HAP-1 (cell line): Measurements from ENCODE around the gene FCRL3.
"Not testable (repeated sequence)": the region's sequence is repeated elsewhere in the genome, so short reads cannot be mapped to it uniquely, and the experiment has no call there.

Experiments
- DNase-seq, 2 experiments: peaks; one replicate each; pipeline ENCODE4 v3.0.0-alpha.2; 2016 to 2020; ENCODE audit warnings: low spot score in 2 of 2
- H3K27me3 ChIP-seq: fragments of 250-450 bp; sonication (Bioruptor Pico); 2 replicates; pipeline ENCODE4 v1.5.1; 2020; ENCODE audit warnings: low read depth, mild to moderate bottlenecking, moderate library complexity
- H3K36me3 ChIP-seq: fragments of 250-450 bp; sonication (Bioruptor Pico); replicated peaks from 2 replicates; pipeline ENCODE4 v1.5.1; 2020; ENCODE audit warnings: mild to moderate bottlenecking
- H3K4me1 ChIP-seq: fragments of 250-450 bp; sonication (Bioruptor Pico); 2 replicates; pipeline ENCODE4 v1.5.1; 2020; ENCODE audit warnings: mild to moderate bottlenecking
- H3K4me3 ChIP-seq: fragments of 250-450 bp; sonication (Bioruptor Pico); 2 replicates; pipeline ENCODE4 v1.5.1; 2020; ENCODE audit warnings: mild to moderate bottlenecking, moderate library complexity
- H3K9me3 ChIP-seq: fragments of 250-450 bp; sonication (Bioruptor Pico); 2 replicates; pipeline ENCODE4 v1.5.1; 2020; ENCODE audit warnings: mild to moderate bottlenecking, moderate library complexity
- in situ Hi-C: fragments of 300-500 bp; cut with MboI; formaldehyde crosslinking; loops from 3 replicates; pipeline ENCODE4 v1.14.3; 2020; ENCODE audit warnings: low sequenced_read_pairs, inconsistent platforms, mixed read lengths

The FCRL3 gene

DNA sequence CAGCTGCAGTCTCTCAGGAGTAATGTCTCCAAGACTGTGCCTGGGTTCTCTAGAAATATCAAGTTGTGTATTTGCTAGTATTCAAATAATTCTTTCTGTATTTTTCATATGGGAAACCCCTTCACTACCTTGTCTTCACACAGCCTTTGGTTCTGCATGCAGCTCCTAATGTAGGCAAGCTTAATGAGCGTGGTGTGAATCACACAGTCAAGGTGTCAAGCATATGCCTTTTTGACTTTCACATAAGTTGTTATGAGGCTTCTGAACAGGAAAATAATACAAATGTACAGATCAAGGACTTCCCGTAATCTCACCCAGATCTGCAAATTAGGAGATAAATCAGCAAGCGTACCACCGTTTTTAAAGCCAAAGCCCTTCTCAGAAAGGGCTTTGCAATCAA, at the start of gene FCRL3:
FCRL3 (minus strand) TSS at position 38 of the 400 bp plus-strand sequence. CDS start 280 bp downstream, outside the sequence.
- no peaks in the 10 kb centered on the region for H3K36me3 ChIP-seq
- DNase-seq, result no peak
- no peaks in the 10 kb centered on the region for H3K9me3 ChIP-seq
- peaks cover 2% of the 10 kb centered on the region; the same call in 1 of the 2 replicates for H3K27me3 ChIP-seq
- in situ Hi-C loops, result no loop called here
- no peak within 1 kb of the TSS for H3K4me3 ChIP-seq
- no peaks in the 10 kb centered on the region for H3K4me1 ChIP-seq

DNA sequence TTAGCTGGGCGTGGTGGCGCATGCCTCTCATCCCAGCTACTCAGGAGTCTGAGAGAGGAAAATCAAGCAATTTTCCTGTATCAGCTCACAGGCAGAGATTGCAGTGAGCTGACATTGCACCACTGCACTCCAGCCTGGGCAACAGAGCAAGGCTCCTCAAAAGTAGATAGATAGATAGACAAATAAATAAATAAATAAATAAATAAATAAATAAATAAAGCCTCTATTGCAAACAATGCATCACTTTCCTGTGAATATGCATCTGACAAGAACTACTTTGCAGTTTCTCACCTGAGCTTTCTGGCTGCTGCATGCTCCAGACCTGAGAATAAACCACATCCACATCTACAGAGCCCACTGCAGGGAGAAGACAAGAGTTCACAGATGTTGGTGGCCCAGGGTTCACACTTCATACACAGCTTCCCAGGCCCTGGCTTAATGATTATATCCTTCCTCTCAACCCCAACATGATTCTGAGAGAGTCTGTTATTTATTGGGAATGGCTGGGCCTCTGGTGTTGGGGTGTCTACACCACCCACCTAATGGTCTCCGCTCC, 47.8 kb upstream of the FCRL3 start:
- H3K27me3 ChIP-seq, result no peaks in the 10 kb centered on the region
- H3K4me3 ChIP-seq, result no peak overlapping the region
- no peaks in the 10 kb centered on the region for H3K36me3 ChIP-seq
- DNase-seq, result no peak
- H3K4me1 ChIP-seq, result no peaks in the 10 kb centered on the region
- in situ Hi-C loops, result no loop called here
- H3K9me3 ChIP-seq, result no peaks in the 10 kb centered on the region

- Histone ChIP-seq H3K36me3 (no peaks in the 10 kb centered on the region), H3K27me3 (no peaks in the 10 kb centered on the region), H3K4me3 (no peak overlapping the region), H3K9me3 (no peaks in the 10 kb centered on the region), H3K4me1 (no peaks in the 10 kb centered on the region)
- in situ Hi-C loops, result no loop called here
- DNase-seq, result no peak
Measured at GRCh38 chr1:157739229-157739901, 38.8 kb upstream of the FCRL3 start.

- H3K9me3 ChIP-seq, in situ Hi-C loops, H3K4me1 ChIP-seq, DNase-seq, H3K36me3 ChIP-seq, H3K27me3 ChIP-seq, H3K4me3 ChIP-seq: not testable (repeated sequence)
Measured at GRCh38 chr1:157735991-157736390, 35.4 kb upstream of the FCRL3 start.

- DNase-seq, result no peak
- Histone ChIP-seq H3K27me3 (no peaks in the 10 kb centered on the region), H3K4me1 (no peaks in the 10 kb centered on the region), H3K9me3 (no peaks in the 10 kb centered on the region), H3K4me3 (no peak overlapping the region), H3K36me3 (no peaks in the 10 kb centered on the region)
- in situ Hi-C loops, result no loop called here
Measured at GRCh38 chr1:157734321-157734720, 33.8 kb upstream of the FCRL3 start.

DNA sequence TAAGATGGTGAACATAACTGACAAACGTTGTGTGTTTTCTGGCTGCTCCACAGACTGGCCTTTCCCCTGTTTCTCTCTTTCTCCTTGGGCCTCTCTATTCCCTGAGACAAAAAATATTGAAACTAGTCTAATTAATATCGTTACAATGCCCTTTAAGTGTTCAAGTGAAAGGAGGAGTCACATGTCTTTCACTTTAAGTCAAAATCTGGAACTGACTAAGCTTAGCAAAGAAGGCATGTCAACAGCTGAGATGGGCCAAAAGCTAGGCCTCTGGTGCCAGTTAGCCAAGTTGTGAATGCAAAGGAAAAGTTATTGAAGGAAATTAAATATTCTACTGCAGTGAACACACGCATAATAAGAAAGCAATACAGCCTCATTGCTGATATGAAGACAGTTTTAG, 32.2 kb upstream of the FCRL3 start:
- no peaks in the 10 kb centered on the region for H3K36me3 ChIP-seq
- in situ Hi-C loops, result no loop called here
- no peak overlapping the region for H3K4me3 ChIP-seq
- H3K9me3 ChIP-seq, result no peaks in the 10 kb centered on the region
- no peaks in the 10 kb centered on the region for H3K4me1 ChIP-seq
- no peaks in the 10 kb centered on the region for H3K27me3 ChIP-seq
- no peak for DNase-seq

- no peaks in the 10 kb centered on the region for H3K36me3 ChIP-seq
- H3K4me3 ChIP-seq, result no peak overlapping the region
- in situ Hi-C loops, result no loop called here
- H3K27me3 ChIP-seq, result no peaks in the 10 kb centered on the region
- H3K9me3 ChIP-seq, result no peaks in the 10 kb centered on the region
- no peaks in the 10 kb centered on the region for H3K4me1 ChIP-seq
- DNase-seq, result no peak
Measured at GRCh38 chr1:157725221-157725577, 24.6 kb upstream of the FCRL3 start.

DNA sequence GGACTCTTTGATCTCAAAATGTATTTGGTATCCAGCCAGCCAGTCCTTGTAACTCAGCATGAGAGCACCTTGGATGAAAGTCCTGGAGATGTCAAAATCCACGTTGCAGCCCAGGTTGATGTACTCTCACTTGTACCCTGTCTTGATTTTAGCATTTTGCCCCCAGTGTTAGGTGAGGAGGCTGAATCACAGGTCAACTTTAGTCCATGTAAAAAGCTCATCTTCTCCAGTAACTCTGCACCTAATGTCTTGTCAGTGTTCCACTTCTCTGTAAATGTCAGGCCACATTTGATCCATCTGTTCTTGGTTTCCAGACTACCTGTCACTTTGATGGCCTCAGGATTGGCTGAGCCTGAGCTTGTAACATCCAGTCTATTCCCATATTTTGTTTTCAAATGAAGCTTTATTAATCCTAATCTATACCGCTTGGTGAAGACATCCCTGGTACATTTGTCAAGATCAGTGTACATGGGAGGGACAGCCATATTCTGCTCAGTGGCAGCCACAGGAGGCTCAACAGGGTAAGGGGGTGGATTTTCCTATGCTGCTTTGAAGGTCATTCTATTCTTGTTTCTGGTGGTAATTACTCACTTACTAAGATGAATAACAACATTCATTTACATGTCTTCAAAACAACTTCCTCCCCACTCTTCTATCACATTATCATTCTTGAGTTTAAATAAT, 24.1 kb upstream of the FCRL3 start:
- Histone ChIP-seq H3K4me3 (no peak overlapping the region), H3K4me1 (no peaks in the 10 kb centered on the region), H3K36me3 (no peaks in the 10 kb centered on the region), H3K9me3 (no peaks in the 10 kb centered on the region), H3K27me3 (no peaks in the 10 kb centered on the region)
- in situ Hi-C loops, result no loop called here
- no peak for DNase-seq

DNA sequence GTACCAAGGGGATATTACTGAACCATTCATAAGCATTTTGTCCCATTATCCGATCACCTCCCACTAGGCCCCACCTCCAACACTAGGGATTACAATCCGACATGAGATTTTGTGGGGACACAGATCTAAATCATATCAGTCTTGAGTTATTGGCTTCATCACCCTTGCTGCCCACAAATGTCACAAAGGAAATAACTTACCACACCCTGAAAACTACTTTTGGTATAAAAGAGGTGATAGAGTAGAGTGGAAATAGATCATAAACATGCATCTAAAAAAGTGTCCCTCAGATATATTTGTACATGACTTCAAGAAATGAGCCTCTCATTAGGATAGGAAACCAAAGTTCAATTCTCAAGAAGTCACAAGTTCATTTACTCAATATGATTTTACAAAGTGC, 22.6 kb upstream of the FCRL3 start:
- in situ Hi-C loops, result no loop called here
- Histone ChIP-seq H3K36me3 (no peaks in the 10 kb centered on the region), H3K27me3 (no peaks in the 10 kb centered on the region), H3K4me3 (no peak overlapping the region), H3K4me1 (no peaks in the 10 kb centered on the region), H3K9me3 (no peaks in the 10 kb centered on the region)
- no peak for DNase-seq

DNA sequence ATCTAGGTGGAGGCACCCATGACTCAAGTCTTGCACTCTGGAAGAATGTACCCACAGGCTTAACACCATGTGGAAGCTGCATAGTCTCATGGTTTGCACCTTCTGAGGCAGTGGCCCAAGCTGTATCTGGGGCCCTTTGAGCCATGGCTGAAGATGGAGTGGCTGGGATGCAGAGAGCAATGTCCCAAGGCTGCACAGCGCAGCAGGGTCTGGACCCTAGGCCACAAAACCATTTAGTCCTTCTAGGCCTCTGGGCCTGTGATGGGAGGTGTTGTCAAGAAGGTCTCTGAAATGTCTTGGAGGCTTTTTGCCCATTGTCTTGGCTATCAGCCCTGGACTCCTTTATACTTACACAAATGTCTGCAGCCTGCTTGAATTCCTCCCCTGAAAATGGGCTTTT, 21.4 kb upstream of the FCRL3 start:
- in situ Hi-C loops, result no loop called here
- Histone ChIP-seq H3K27me3 (no peaks in the 10 kb centered on the region), H3K4me1 (no peaks in the 10 kb centered on the region), H3K9me3 (no peaks in the 10 kb centered on the region), H3K36me3 (no peaks in the 10 kb centered on the region), H3K4me3 (no peak overlapping the region)
- no peak for DNase-seq

DNA sequence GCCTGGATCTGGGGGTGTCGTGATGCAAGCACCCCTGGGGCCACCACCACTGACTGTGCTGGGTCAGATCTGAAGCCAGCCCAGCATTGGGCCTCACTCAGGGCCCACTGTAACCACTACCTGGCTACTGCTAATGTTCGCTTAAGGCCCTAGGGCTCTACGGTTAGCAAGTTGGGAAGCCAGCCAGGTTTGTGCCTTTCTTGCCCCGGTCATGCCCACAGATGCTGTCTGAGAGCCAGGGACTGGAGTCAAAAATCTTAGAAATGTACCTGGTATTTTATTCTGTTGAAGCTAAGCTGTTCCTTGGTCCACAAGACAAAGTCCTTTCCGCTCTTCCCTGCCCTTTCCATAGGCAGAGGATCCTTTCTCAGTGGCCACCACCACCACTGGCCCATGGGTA, 15.2 kb upstream of the FCRL3 start:
- H3K27me3 ChIP-seq, result no peaks in the 10 kb centered on the region
- DNase-seq, result no peak
- H3K9me3 ChIP-seq, result no peaks in the 10 kb centered on the region
- no peaks in the 10 kb centered on the region for H3K4me1 ChIP-seq
- H3K36me3 ChIP-seq, result no peaks in the 10 kb centered on the region
- H3K4me3 ChIP-seq, result no peak overlapping the region
- in situ Hi-C loops, result no loop called here

GRCh38 chr1:157711802-157712201, 11.2 kb upstream of the FCRL3 start:
- H3K27me3 ChIP-seq, result no peaks in the 10 kb centered on the region
- H3K4me1 ChIP-seq, result no peaks in the 10 kb centered on the region
- no peak overlapping the region for H3K4me3 ChIP-seq
- no peak for DNase-seq
- H3K36me3 ChIP-seq, result no peaks in the 10 kb centered on the region
- no peaks in the 10 kb centered on the region for H3K9me3 ChIP-seq
- in situ Hi-C loops, result no loop called here

GRCh38 chr1:157704878-157705277, 4.3 kb upstream of the FCRL3 start:
- in situ Hi-C loops, result no loop called here
- Histone ChIP-seq H3K9me3 (no peaks in the 10 kb centered on the region), H3K4me3 (no peak overlapping the region), H3K4me1 (no peaks in the 10 kb centered on the region), H3K27me3 (peaks cover 2% of the 10 kb centered on the region; the same call in 1 of the 2 replicates), H3K36me3 (no peaks in the 10 kb centered on the region)
- no peak for DNase-seq

- H3K9me3 ChIP-seq, result no peaks in the 10 kb centered on the region
- no peak overlapping the region for H3K4me3 ChIP-seq
- no peaks in the 10 kb centered on the region for H3K36me3 ChIP-seq
- in situ Hi-C loops, result no loop called here
- H3K27me3 ChIP-seq, result peaks cover 2% of the 10 kb centered on the region; the same call in 1 of the 2 replicates
- no peaks in the 10 kb centered on the region for H3K4me1 ChIP-seq
- DNase-seq, result no peak
Measured at GRCh38 chr1:157703981-157704380, 3.4 kb upstream of the FCRL3 start.
